ENCODE measurements around the gene FLT1.

- TF ChIP-seq YY1 (IDR thresholded peaks at IDR 0.05; ENCODE audit: insufficient read depth, insufficient read length), result no peak
- no peak for TF ChIP-seq ZNF274 (IDR thresholded peaks at IDR 0.05; ENCODE audit: low read depth, low read length)
Observed at GRCh38 chr13:28421676-28422410, 73.1 kb downstream of the FLT1 start.

Measured in NT2/D1 (cell line).